Smooth muscle cell (in vitro differentiated cells): Measurements from ENCODE around the gene SRGAP1. TPM values are rescaled to one million over a fixed set of nuclear protein-coding genes. Genes with fewer than 3 reads are reported as not detected.

Experiments used
- DNase-seq: peaks from one replicate; lab custom pipeline; 2025; ENCODE audit not compliant: unreplicated experiment; lab: John Stamatoyannopoulos, UW
- H2AFZ ChIP-seq: fragments of 200-600 bp; sonication (generic); 2 replicates; pipeline ENCODE4 v1.6.0; 2016; ENCODE audit warnings: antibody characterized with exemption, low read depth, mild to moderate bottlenecking
- H3F3A ChIP-seq: fragments of 200-600 bp; sonication (generic); 2 replicates; pipeline ENCODE4 v1.6.0; 2017; ENCODE audit warnings: antibody characterized with exemption, low read depth
- H3K27ac ChIP-seq: fragments of 200-600 bp; sonication (generic); 2 replicates; pipeline ENCODE4 v1.5.1; 2016; ENCODE audit warnings: low read depth, mild to moderate bottlenecking
- H3K27me3 ChIP-seq: fragments of 200-600 bp; sonication (generic); 2 replicates; pipeline ENCODE4 v1.6.1; 2016; ENCODE audit warnings: low read depth, mild to moderate bottlenecking
- H3K36me3 ChIP-seq: fragments of 200-600 bp; sonication (generic); 2 replicates; pipeline ENCODE4 v1.5.1; 2016; ENCODE audit warnings: low read depth
- H3K4me1 ChIP-seq: fragments of 200-600 bp; sonication (generic); 2 replicates; pipeline ENCODE4 v1.5.1; 2016; ENCODE audit warnings: low read depth
- H3K4me2 ChIP-seq: fragments of 200-600 bp; sonication (generic); 2 replicates; pipeline ENCODE4 v1.6.0; 2016; ENCODE audit warnings: mild to moderate bottlenecking
- H3K4me3 ChIP-seq: fragments of 200-600 bp; sonication (generic); 2 replicates; pipeline ENCODE4 v1.5.1; 2016; ENCODE audit warnings: mild to moderate bottlenecking
- H3K79me2 ChIP-seq: fragments of 200-600 bp; sonication (generic); 2 replicates; pipeline ENCODE4 v1.6.0; 2016; ENCODE audit warnings: low read depth, mild to moderate bottlenecking
- H3K9ac ChIP-seq: fragments of 200-600 bp; sonication (generic); 2 replicates; pipeline ENCODE4 v1.6.0; 2016; ENCODE audit warnings: low read depth
- H3K9me3 ChIP-seq: fragments of 200-600 bp; sonication (generic); replicated peaks from 2 replicates; pipeline ENCODE4 v1.5.1; 2016; ENCODE audit warnings: low read depth
- H4K20me1 ChIP-seq: fragments of 200-600 bp; sonication (generic); 2 replicates; pipeline ENCODE4 v1.6.0; 2016; ENCODE audit warnings: low read depth
- CTCF ChIP-seq: fragments of 200-600 bp; sonication (generic); IDR thresholded peaks from 2 replicates; pipeline ENCODE4 v1.5.1; 2017; ENCODE audit warnings: borderline replicate concordance, mild to moderate bottlenecking, antibody characterized with exemption; ENCODE audit not compliant: insufficient read depth, poor library complexity, severe bottlenecking
- WGBS: methylation state at CpG from one replicate; pipeline ENCODE4 v1.1.7; 2016; ENCODE audit warnings: low lambda C conversion rate; 5-methylcytosine and 5-hydroxymethylcytosine counted together
- polyA plus RNA-seq: library from polyadenylated mRNA; unstranded; fragments of >200 nt; fragmentation: Nextera tagmentation; extraction: Ambion mirVana; gene quantifications from 2 replicates; pipeline ENCODE4 v1.2.1, GENCODE V29; 2016
- total RNA-seq: library from RNA; depleted of rRNA; stranded (reverse); fragments of >200 nt; gene quantifications from 2 replicates; pipeline ENCODE4 v1.2.3, GENCODE V29; 2014

Gene SRGAP1
- total and polyA plus RNA-seq, 2 experiments from 2014 or later: 4.0 to 5.9 TPM

DNA sequence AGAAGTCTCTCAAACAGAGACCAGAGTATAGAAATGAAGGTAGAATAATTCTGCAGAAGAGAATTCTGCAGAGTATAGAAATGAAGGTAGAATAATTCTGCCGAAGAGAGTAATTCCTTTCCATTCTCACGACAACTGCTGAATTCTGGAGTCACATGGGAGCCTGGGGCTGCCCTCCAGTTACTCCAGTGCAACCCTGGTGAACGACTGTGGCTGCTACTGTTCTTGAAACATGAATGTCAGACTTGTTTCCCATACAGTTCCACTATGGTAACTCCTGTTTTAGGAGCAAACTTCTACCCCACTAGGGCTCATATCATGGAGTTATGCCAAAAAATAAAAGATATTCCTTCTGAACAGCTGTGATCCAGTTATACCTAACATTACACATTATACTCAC lies 213.2 kb downstream of the SRGAP1 start:
- no peak for DNase-seq
- H3K27ac ChIP-seq: no peak overlapping the region
- H3K4me3 ChIP-seq: no peak overlapping the region
- H4K20me1 ChIP-seq: no peaks in the 10 kb centered on the region
- H3K79me2 ChIP-seq: no peaks in the 10 kb centered on the region
- WGBS: 88% methylated on average over 3 of the region's 3 CpGs
- no peaks in the 10 kb centered on the region for H3K36me3 ChIP-seq
- H3F3A ChIP-seq: no peaks in the 10 kb centered on the region
- H3K4me2 ChIP-seq: no peak overlapping the region
- TF ChIP-seq CTCF: no peak
- no peaks in the 10 kb centered on the region for H3K27me3 ChIP-seq
- H3K9ac ChIP-seq: no peak overlapping the region
- no peak overlapping the region for H2AFZ ChIP-seq
- H3K9me3 ChIP-seq: no peaks in the 10 kb centered on the region
- H3K4me1 ChIP-seq: no peaks in the 10 kb centered on the region

GRCh38 chr12:64058541-64059265 lies 214.2 kb downstream of the SRGAP1 start:
- 94% methylated on average over 3 of the region's 3 CpGs for WGBS
- Histone ChIP-seq H3K4me1 (no peaks in the 10 kb centered on the region), H3K9me3 (no peaks in the 10 kb centered on the region), H3K27ac (no peak overlapping the region), H4K20me1 (no peaks in the 10 kb centered on the region), H3K36me3 (no peaks in the 10 kb centered on the region), H3K4me2 (no peak overlapping the region), H3F3A (no peaks in the 10 kb centered on the region), H3K27me3 (no peaks in the 10 kb centered on the region), H3K4me3 (no peak overlapping the region), H3K9ac (no peak overlapping the region), H3K79me2 (no peaks in the 10 kb centered on the region), H2AFZ (no peak overlapping the region)
- TF ChIP-seq CTCF: no peak
- DNase-seq: no peak

DNA sequence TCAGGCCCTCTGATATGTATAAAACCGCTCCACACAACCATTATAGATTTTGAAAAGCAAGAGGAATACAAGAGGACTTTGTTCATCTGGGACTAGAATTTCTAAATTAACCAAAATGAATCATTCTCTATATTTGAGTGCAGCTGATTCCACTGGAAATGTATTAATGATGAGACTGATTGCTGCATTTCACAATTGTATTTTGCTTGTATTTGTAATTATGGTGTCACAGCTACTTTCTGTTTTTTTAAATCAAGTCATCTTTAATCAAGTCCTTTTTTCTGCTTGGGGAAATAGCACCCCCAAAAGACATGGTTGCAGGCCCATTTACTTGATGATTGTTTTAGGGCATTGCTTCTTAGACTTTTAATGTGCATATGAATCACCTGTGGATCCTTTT lies 215.2 kb downstream of the SRGAP1 start:
- Histone ChIP-seq H3K9ac (no peak overlapping the region), H3K79me2 (no peaks in the 10 kb centered on the region), H3F3A (no peaks in the 10 kb centered on the region), H3K27me3 (no peaks in the 10 kb centered on the region), H2AFZ (no peak overlapping the region), H3K4me2 (no peak overlapping the region), H3K4me3 (no peak overlapping the region), H4K20me1 (no peaks in the 10 kb centered on the region), H3K9me3 (no peaks in the 10 kb centered on the region), H3K4me1 (no peaks in the 10 kb centered on the region), H3K36me3 (no peaks in the 10 kb centered on the region), H3K27ac (no peak overlapping the region)
- 100% methylated on average over 1 of the region's 1 CpG for WGBS
- TF ChIP-seq CTCF: no peak
- no peak for DNase-seq

- DNase-seq: no peak
- no peaks in the 10 kb centered on the region for H3K36me3 ChIP-seq
- no peak overlapping the region for H3K27ac ChIP-seq
- H3K79me2 ChIP-seq: no peaks in the 10 kb centered on the region
- WGBS: 91% methylated on average over 2 of the region's 2 CpGs
- H3K4me1 ChIP-seq: no peaks in the 10 kb centered on the region
- H3K9ac ChIP-seq: no peak overlapping the region
- H3K27me3 ChIP-seq: no peaks in the 10 kb centered on the region
- TF ChIP-seq CTCF: no peak
- no peaks in the 10 kb centered on the region for H4K20me1 ChIP-seq
- H3K4me3 ChIP-seq: no peak overlapping the region
- no peaks in the 10 kb centered on the region for H3F3A ChIP-seq
- H3K9me3 ChIP-seq: no peaks in the 10 kb centered on the region
- no peak overlapping the region for H2AFZ ChIP-seq
- no peak overlapping the region for H3K4me2 ChIP-seq
Observed at GRCh38 chr12:64061868-64062375, 217.4 kb downstream of the SRGAP1 start.
